GM23338 (cell line): ENCODE measurements around the gene ALDH3B1. TPM values are rescaled to one million over a fixed set of nuclear protein-coding genes. Genes with fewer than 3 reads are reported as not detected.

Experiments used
- ATAC-seq: fragments of 200-7000 bp; cut with Tn5 transposase; 3 replicates; pipeline ENCODE4 v1.9.1; 2020
- DNase-seq: peaks from one replicate; pipeline ENCODE4 v3.0.0-alpha.2; 2015; ENCODE audit warnings: low spot score
- H2AFZ ChIP-seq: fragments of 200-600 bp; sonication (generic); 2 replicates; pipeline ENCODE4 v1.8.0; 2016; ENCODE audit warnings: antibody characterized with exemption, mild to moderate bottlenecking, moderate library complexity
- H3F3A ChIP-seq: fragments of 200-600 bp; sonication (generic); replicated peaks from 2 replicates; pipeline ENCODE4 v1.8.0; 2017; ENCODE audit warnings: antibody characterized with exemption, mixed run types, low read depth
- H3K27ac ChIP-seq: fragments of 200-600 bp; sonication (generic); 2 replicates; pipeline ENCODE4 v1.6.1; 2016; ENCODE audit warnings: low read depth
- H3K27me3 ChIP-seq: fragments of 200-600 bp; sonication (generic); 2 replicates; pipeline ENCODE4 v1.8.0; 2016; ENCODE audit warnings: mild to moderate bottlenecking, mixed run types, moderate library complexity; ENCODE audit not compliant: insufficient read depth
- H3K36me3 ChIP-seq: fragments of 200-600 bp; sonication (generic); 2 replicates; pipeline ENCODE4 v1.8.0; 2016; ENCODE audit warnings: mild to moderate bottlenecking; ENCODE audit not compliant: insufficient read depth
- H3K4me1 ChIP-seq: fragments of 200-600 bp; sonication (generic); 2 replicates; pipeline ENCODE4 v1.8.0; 2016; ENCODE audit warnings: mild to moderate bottlenecking, moderate library complexity; ENCODE audit not compliant: insufficient read depth
- H3K4me2 ChIP-seq: fragments of 200-600 bp; sonication (generic); 2 replicates; pipeline ENCODE4 v1.7.1; 2017; ENCODE audit warnings: mixed run types
- H3K4me3 ChIP-seq: fragments of 200-600 bp; sonication (generic); 2 replicates; pipeline ENCODE4 v1.6.1; 2016; ENCODE audit warnings: mixed run types
- H3K79me2 ChIP-seq: fragments of 200-600 bp; sonication (generic); replicated peaks from 2 replicates; pipeline ENCODE4 v1.8.0; 2017; ENCODE audit warnings: mild to moderate bottlenecking; ENCODE audit not compliant: insufficient read depth
- H3K9me2 ChIP-seq: fragments of 200-600 bp; sonication (generic); 2 replicates; pipeline ENCODE4 v1.8.0; 2017; ENCODE audit not compliant: insufficient read depth
- H4K20me1 ChIP-seq: fragments of 200-600 bp; sonication (generic); replicated peaks from 2 replicates; pipeline ENCODE4 v1.8.0; 2017; ENCODE audit warnings: mild to moderate bottlenecking; ENCODE audit not compliant: insufficient read depth
- H3K27ac Mint-ChIP-seq: 2 replicates; pipeline ENCODE4 v1.8.0; 2020; ENCODE audit warnings: inconsistent platforms, mild to moderate bottlenecking, moderate library complexity, mixed read lengths
- H3K27me3 Mint-ChIP-seq: 3 replicates; pipeline ENCODE4 v1.8.0; 2022; ENCODE audit warnings: low read depth, mild to moderate bottlenecking, moderate library complexity, mixed read lengths, inconsistent platforms; ENCODE audit not compliant: insufficient read depth, poor library complexity
- H3K36me3 Mint-ChIP-seq: 3 replicates; pipeline ENCODE4 v1.8.0; 2021; ENCODE audit warnings: low read depth, mild to moderate bottlenecking, inconsistent platforms, moderate library complexity, mixed read lengths
- H3K4me1 Mint-ChIP-seq: 3 replicates; pipeline ENCODE4 v1.8.0; 2020; ENCODE audit warnings: mild to moderate bottlenecking, inconsistent platforms, mixed read lengths
- H3K4me3 Mint-ChIP-seq: 3 replicates; pipeline ENCODE4 v1.8.0; 2021; ENCODE audit warnings: moderate library complexity, mild to moderate bottlenecking, inconsistent platforms, mixed read lengths
- H3K9me3 Mint-ChIP-seq: 3 replicates; pipeline ENCODE4 v1.8.0; 2020; ENCODE audit warnings: moderate library complexity, mild to moderate bottlenecking, inconsistent platforms, mixed read lengths
- CREB1 ChIP-seq: fragments of 250-450 bp; sonication (Bioruptor Pico); IDR thresholded peaks from 2 replicates; pipeline ENCODE4 v1.5.0; 2020; ENCODE audit warnings: low read depth, mild to moderate bottlenecking, moderate library complexity
- EZH2phosphoT487 ChIP-seq: fragments of 200-600 bp; sonication (generic); IDR thresholded peaks from one replicate; pipeline ENCODE4 v1.8.1; 2018; ENCODE audit warnings: antibody characterized with exemption; ENCODE audit not compliant: unreplicated experiment
- JUNB ChIP-seq: IDR thresholded peaks from one replicate; pipeline ENCODE4 v1.6.1; 2016; ENCODE audit warnings: antibody characterized with exemption; ENCODE audit not compliant: unreplicated experiment
- NANOG ChIP-seq: IDR thresholded peaks from 2 replicates; pipeline ENCODE4 v1.6.1; 2016; ENCODE audit warnings: antibody characterized with exemption, borderline replicate concordance
- POLR2AphosphoS5 ChIP-seq: IDR thresholded peaks from 2 replicates; pipeline ENCODE4 v1.6.1; 2016; ENCODE audit warnings: antibody characterized with exemption, low read depth
- STAT1 ChIP-seq: IDR thresholded peaks from one replicate; pipeline ENCODE4 v1.6.1; 2016; ENCODE audit warnings: antibody characterized with exemption; ENCODE audit not compliant: unreplicated experiment
- polyA plus RNA-seq: library from polyadenylated mRNA; unstranded; fragments of >200 nt; fragmentation: Nextera tagmentation; extraction: Ambion mirVana; gene quantifications from 2 replicates; pipeline ENCODE4 v1.2.1, GENCODE V29; 2016
- total RNA-seq: library from RNA; depleted of rRNA; stranded (reverse); fragments of >200 nt; shearing (Covaris generic); gene quantifications from 2 replicates; pipeline ENCODE4 v1.2.3, GENCODE V29; 2014
- TF ChIP-seq, protein P1 (sequence below): IDR thresholded peaks from one replicate; pipeline ENCODE4 v1.6.1; 2018; ENCODE audit warnings: antibody characterized with exemption; ENCODE audit not compliant: unreplicated experiment
- TF ChIP-seq, protein P2 (sequence below): IDR thresholded peaks from 2 replicates; pipeline ENCODE4 v1.6.1; 2016; ENCODE audit warnings: antibody characterized with exemption
- TF ChIP-seq, protein P3 (sequence below): fragments of 250-450 bp; sonication (Bioruptor Pico); IDR thresholded peaks from 2 replicates; pipeline ENCODE4 v1.5.0; 2020; ENCODE audit warnings: mild to moderate bottlenecking, moderate library complexity

ALDH3B1 gene
- total and polyA plus RNA-seq, 2 experiments from 2014 or later, result 0.52 TPM; not detected in 1

DNA sequence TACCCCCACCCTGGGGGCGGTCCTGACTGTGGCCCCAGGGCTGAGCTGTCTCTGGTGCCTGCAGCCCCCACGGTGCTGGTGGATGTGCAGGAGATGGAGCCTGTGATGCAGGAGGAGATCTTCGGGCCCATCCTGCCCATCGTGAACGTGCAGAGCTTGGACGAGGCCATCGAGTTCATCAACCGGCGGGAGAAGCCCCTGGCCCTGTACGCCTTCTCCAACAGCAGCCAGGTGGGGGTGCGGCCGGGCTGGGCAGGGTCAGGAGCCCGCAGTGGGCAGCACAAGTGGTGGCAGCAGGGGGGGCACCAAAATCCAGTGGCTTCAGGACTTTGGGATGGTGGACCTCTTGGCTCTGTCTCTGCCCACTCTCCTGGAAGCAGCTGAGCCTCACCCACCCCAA is 12.4 kb downstream of the ALDH3B1 start (continued):
- TF ChIP-seq, protein P1, sequence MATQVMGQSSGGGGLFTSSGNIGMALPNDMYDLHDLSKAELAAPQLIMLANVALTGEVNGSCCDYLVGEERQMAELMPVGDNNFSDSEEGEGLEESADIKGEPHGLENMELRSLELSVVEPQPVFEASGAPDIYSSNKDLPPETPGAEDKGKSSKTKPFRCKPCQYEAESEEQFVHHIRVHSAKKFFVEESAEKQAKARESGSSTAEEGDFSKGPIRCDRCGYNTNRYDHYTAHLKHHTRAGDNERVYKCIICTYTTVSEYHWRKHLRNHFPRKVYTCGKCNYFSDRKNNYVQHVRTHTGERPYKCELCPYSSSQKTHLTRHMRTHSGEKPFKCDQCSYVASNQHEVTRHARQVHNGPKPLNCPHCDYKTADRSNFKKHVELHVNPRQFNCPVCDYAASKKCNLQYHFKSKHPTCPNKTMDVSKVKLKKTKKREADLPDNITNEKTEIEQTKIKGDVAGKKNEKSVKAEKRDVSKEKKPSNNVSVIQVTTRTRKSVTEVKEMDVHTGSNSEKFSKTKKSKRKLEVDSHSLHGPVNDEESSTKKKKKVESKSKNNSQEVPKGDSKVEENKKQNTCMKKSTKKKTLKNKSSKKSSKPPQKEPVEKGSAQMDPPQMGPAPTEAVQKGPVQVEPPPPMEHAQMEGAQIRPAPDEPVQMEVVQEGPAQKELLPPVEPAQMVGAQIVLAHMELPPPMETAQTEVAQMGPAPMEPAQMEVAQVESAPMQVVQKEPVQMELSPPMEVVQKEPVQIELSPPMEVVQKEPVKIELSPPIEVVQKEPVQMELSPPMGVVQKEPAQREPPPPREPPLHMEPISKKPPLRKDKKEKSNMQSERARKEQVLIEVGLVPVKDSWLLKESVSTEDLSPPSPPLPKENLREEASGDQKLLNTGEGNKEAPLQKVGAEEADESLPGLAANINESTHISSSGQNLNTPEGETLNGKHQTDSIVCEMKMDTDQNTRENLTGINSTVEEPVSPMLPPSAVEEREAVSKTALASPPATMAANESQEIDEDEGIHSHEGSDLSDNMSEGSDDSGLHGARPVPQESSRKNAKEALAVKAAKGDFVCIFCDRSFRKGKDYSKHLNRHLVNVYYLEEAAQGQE, result no peak
- no peak for TF ChIP-seq STAT1
- TF ChIP-seq NANOG, result no peak
- no peak for TF ChIP-seq CREB1 (CRISPR knock-in tag)
- TF ChIP-seq POLR2AphosphoS5, result no peak
- TF ChIP-seq, protein P2, sequence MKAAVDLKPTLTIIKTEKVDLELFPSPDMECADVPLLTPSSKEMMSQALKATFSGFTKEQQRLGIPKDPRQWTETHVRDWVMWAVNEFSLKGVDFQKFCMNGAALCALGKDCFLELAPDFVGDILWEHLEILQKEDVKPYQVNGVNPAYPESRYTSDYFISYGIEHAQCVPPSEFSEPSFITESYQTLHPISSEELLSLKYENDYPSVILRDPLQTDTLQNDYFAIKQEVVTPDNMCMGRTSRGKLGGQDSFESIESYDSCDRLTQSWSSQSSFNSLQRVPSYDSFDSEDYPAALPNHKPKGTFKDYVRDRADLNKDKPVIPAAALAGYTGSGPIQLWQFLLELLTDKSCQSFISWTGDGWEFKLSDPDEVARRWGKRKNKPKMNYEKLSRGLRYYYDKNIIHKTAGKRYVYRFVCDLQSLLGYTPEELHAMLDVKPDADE, result no peak
- no peak for TF ChIP-seq EZH2phosphoT487

DNA sequence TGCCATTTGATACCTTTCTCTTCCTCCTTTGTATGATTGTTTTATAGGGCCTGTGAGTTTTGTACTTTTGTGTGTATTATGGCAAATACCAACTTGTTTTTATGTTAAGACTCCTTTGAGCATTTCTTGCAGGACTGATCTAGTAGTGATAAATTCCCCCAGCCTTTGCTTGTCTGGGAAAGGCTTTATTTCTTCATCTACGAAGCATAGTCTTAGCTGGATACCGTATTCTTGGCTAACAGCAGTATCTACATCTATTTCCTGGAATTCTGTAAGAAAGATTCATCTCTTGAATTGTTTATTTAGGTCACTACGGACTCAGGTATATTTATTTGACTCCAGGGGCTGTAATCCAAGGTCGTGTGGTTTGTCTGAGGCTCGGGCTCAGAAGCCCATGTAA is 14.4 kb downstream of the ALDH3B1 start:
- no peaks in the 10 kb centered on the region for H3F3A ChIP-seq
- no peaks in the 10 kb centered on the region for H3K4me1 ChIP-seq
- peaks cover 21% of the 10 kb centered on the region for H3K27me3 Mint-ChIP-seq
- no peaks in the 10 kb centered on the region for H3K27me3 ChIP-seq
- peaks cover 18% of the 10 kb centered on the region for H3K4me1 Mint-ChIP-seq
- H3K4me2 ChIP-seq, result no peak overlapping the region
- H4K20me1 ChIP-seq, result no peaks in the 10 kb centered on the region
- ATAC-seq, result no peak
- peaks cover 3% of the 10 kb centered on the region; the same call in 1 of the 3 replicates for H3K36me3 Mint-ChIP-seq
- H3K4me3 Mint-ChIP-seq, result no peak overlapping the region
- no peaks in the 10 kb centered on the region for H3K79me2 ChIP-seq
- H3K9me3 Mint-ChIP-seq, result no peaks in the 10 kb centered on the region
- no peak overlapping the region for H3K27ac ChIP-seq
- no peak overlapping the region for H2AFZ ChIP-seq
- H3K27ac Mint-ChIP-seq, result no peak overlapping the region
- H3K9me2 ChIP-seq, result no peaks in the 10 kb centered on the region
- no peak for DNase-seq
- no peak overlapping the region for H3K4me3 ChIP-seq
- H3K36me3 ChIP-seq, result no peaks in the 10 kb centered on the region
- TF ChIP-seq, protein P3, sequence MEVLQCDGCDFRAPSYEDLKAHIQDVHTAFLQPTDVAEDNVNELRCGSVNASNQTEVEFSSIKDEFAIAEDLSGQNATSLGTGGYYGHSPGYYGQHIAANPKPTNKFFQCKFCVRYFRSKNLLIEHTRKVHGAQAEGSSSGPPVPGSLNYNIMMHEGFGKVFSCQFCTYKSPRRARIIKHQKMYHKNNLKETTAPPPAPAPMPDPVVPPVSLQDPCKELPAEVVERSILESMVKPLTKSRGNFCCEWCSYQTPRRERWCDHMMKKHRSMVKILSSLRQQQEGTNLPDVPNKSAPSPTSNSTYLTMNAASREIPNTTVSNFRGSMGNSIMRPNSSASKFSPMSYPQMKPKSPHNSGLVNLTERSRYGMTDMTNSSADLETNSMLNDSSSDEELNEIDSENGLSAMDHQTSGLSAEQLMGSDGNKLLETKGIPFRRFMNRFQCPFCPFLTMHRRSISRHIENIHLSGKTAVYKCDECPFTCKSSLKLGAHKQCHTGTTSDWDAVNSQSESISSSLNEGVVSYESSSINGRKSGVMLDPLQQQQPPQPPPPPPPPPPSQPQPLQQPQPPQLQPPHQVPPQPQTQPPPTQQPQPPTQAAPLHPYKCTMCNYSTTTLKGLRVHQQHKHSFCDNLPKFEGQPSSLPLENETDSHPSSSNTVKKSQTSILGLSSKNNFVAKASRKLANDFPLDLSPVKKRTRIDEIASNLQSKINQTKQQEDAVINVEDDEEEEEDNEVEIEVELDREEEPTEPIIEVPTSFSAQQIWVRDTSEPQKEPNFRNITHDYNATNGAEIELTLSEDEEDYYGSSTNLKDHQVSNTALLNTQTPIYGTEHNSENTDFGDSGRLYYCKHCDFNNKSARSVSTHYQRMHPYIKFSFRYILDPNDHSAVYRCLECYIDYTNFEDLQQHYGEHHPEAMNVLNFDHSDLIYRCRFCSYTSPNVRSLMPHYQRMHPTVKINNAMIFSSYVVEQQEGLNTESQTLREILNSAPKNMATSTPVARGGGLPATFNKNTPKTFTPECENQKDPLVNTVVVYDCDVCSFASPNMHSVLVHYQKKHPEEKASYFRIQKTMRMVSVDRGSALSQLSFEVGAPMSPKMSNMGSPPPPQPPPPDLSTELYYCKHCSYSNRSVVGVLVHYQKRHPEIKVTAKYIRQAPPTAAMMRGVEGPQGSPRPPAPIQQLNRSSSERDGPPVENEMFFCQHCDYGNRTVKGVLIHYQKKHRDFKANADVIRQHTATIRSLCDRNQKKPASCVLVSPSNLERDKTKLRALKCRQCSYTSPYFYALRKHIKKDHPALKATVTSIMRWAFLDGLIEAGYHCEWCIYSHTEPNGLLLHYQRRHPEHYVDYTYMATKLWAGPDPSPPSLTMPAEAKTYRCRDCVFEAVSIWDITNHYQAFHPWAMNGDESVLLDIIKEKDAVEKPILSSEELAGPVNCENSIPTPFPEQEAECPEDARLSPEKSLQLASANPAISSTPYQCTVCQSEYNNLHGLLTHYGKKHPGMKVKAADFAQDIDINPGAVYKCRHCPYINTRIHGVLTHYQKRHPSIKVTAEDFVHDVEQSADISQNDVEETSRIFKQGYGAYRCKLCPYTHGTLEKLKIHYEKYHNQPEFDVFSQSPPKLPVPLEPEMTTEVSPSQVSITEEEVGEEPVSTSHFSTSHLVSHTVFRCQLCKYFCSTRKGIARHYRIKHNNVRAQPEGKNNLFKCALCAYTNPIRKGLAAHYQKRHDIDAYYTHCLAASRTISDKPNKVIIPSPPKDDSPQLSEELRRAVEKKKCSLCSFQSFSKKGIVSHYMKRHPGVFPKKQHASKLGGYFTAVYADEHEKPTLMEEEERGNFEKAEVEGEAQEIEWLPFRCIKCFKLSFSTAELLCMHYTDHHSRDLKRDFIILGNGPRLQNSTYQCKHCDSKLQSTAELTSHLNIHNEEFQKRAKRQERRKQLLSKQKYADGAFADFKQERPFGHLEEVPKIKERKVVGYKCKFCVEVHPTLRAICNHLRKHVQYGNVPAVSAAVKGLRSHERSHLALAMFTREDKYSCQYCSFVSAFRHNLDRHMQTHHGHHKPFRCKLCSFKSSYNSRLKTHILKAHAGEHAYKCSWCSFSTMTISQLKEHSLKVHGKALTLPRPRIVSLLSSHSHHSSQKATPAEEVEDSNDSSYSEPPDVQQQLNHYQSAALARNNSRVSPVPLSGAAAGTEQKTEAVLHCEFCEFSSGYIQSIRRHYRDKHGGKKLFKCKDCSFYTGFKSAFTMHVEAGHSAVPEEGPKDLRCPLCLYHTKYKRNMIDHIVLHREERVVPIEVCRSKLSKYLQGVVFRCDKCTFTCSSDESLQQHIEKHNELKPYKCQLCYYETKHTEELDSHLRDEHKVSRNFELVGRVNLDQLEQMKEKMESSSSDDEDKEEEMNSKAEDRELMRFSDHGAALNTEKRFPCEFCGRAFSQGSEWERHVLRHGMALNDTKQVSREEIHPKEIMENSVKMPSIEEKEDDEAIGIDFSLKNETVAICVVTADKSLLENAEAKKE (CRISPR knock-in tag), result no peak
- TF ChIP-seq, protein P2, result no peak
- TF ChIP-seq NANOG (no peak), JUNB (no peak), EZH2phosphoT487 (no peak), STAT1 (no peak), POLR2AphosphoS5 (no peak)
- TF ChIP-seq, protein P1, result no peak
